Activated T-helper 17 cell treated with anti-CD3 and anti-CD28 coated beads, Interleukin-2, amount 50 U/mL, for 72 hours (primary cell): ENCODE results near the gene KIAA1671. TPM values are rescaled to one million over a fixed set of nuclear protein-coding genes. Genes with fewer than 3 reads are reported as not detected.

Experiments
- ATAC-seq: fragments of 150-1000 bp; cut with Tn5 transposase; replicated peaks from 2 replicates; pipeline ENCODE4 v1.10.0; 2021; ENCODE audit warnings: mild to moderate bottlenecking, moderate library complexity
- H3K27ac Mint-ChIP-seq: one replicate; pipeline ENCODE4 v1.8.0; 2022; ENCODE audit warnings: mixed read lengths
- H3K27me3 Mint-ChIP-seq: one replicate; pipeline ENCODE4 v1.8.0; 2022; ENCODE audit warnings: mixed read lengths
- H3K36me3 Mint-ChIP-seq: one replicate; pipeline ENCODE4 v1.8.0; 2022; ENCODE audit warnings: low read depth, mild to moderate bottlenecking, mixed read lengths
- H3K4me1 Mint-ChIP-seq: one replicate; pipeline ENCODE4 v1.8.0; 2022; ENCODE audit warnings: mixed read lengths
- H3K4me3 Mint-ChIP-seq: one replicate; pipeline ENCODE4 v1.8.0; 2022; ENCODE audit warnings: mild to moderate bottlenecking, mixed read lengths
- H3K9me3 Mint-ChIP-seq: one replicate; pipeline ENCODE4 v1.8.0; 2022; ENCODE audit warnings: mixed read lengths
- total RNA-seq, 2 donors: library from RNA; stranded (reverse); gene quantifications; one replicate each; pipeline ENCODE4 v1.2.3, GENCODE V29; 2022

KIAA1671 gene
- total RNA-seq, 2 donors from 2014 or later = 5.9 to 6.0 TPM

DNA sequence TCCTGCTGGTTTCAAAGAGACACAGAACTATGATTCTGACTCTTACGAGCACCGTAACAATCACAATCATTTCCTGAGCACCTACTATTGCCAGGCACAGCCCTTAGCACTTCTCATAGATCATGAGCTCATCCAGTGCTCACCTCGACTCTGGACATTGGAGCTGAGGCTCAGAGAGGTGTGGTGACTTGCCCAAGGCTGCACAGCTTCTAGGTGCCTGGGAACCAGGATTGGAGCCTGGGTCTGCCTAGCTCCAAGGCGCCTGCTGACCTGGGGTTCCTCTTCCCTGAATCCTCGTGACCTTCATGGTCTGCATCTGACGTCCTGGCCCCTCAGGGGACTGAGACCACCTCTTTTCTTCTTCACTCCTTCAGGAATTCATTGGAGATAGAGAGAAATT, 196.5 kb downstream of the KIAA1671 start:
- no peaks in the 10 kb centered on the region for H3K4me1 Mint-ChIP-seq
- no peaks in the 10 kb centered on the region for H3K27me3 Mint-ChIP-seq
- no peaks in the 10 kb centered on the region for H3K36me3 Mint-ChIP-seq
- H3K9me3 Mint-ChIP-seq = no peaks in the 10 kb centered on the region
- ATAC-seq = no peak
- no peak overlapping the region for H3K27ac Mint-ChIP-seq
- no peak overlapping the region for H3K4me3 Mint-ChIP-seq

DNA sequence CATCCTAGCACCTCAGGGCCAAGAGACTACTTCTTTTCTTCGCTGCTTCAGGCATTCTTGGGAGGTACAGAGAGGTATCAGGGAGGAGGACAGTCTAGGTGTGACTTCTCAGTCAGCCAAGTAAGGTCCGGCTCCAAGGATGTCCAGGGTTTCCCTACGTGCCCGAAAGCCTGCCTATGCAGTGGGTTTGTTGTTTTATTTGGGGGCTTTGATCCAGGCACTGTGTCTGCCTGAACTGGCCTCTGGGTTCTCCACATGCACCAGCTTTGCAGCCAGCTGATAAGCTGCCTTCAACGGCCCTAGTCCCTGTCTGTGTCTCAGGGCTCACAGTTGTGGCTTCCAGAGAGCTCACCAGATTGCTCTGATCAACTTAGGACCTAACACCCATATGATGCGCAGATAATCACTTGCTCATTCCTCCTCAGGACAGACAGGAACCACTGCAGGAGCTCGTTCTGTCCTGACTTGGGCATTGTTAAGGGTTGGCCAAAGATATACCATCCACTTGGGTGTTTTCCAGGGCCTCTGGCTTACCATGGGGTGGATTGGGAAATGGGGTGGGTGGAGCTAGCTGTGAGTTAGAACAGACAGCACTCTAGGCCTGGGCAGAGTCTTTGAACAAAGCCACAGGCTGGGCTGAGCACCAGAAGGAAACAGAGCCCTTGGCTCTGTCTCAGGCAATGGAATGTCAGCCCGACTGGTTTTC, 201.6 kb downstream of the KIAA1671 start:
- no peaks in the 10 kb centered on the region for H3K4me1 Mint-ChIP-seq
- no peaks in the 10 kb centered on the region for H3K27me3 Mint-ChIP-seq
- H3K4me3 Mint-ChIP-seq = no peak overlapping the region
- no peaks in the 10 kb centered on the region for H3K36me3 Mint-ChIP-seq
- ATAC-seq = no peak
- H3K27ac Mint-ChIP-seq = no peak overlapping the region
- H3K9me3 Mint-ChIP-seq = no peaks in the 10 kb centered on the region

DNA sequence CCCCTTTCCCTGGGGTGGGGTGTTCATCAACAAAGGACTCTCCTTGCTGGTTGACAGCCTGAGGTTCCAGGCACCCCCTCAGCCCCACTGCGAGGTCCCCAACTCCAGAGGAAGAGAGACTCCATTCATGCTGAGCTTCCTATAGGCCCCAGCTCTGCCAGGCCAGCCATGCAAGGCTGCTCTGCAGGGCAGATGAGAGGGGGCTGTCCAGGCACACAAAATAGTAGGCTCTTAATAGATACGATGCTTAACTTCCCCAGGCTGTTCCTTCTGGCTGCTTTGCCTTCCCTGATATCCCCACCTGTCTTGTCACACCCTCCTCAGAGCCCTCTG, 202.1 kb downstream of the KIAA1671 start:
- Mint-ChIP-seq H3K4me1 (no peaks in the 10 kb centered on the region), H3K36me3 (no peaks in the 10 kb centered on the region), H3K9me3 (no peaks in the 10 kb centered on the region), H3K4me3 (no peak overlapping the region), H3K27ac (no peak overlapping the region), H3K27me3 (no peaks in the 10 kb centered on the region)
- ATAC-seq = no peak

DNA sequence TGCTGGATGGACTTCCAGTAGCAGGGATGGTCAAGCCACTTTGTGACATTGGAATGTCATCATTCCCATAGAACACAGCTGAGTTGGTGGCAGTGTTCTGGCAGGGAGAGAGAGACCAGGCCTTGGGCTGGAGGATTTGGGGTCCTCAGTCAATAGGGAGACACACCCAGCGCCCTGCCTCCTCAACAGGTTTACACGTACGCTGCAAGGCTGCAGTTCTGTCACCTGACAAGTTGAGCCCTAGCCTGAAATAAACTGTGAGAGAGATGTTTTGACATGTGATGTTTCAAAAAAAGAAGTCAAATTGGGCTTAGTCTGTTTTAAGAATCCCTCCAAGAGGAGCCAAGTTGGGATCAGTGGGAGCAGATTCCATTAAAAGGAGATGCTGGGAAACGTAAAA, 204.2 kb downstream of the KIAA1671 start:
- Mint-ChIP-seq H3K4me1 (no peaks in the 10 kb centered on the region), H3K9me3 (no peaks in the 10 kb centered on the region), H3K27ac (no peak overlapping the region), H3K36me3 (no peaks in the 10 kb centered on the region), H3K27me3 (no peaks in the 10 kb centered on the region), H3K4me3 (no peak overlapping the region)
- no peak for ATAC-seq

DNA sequence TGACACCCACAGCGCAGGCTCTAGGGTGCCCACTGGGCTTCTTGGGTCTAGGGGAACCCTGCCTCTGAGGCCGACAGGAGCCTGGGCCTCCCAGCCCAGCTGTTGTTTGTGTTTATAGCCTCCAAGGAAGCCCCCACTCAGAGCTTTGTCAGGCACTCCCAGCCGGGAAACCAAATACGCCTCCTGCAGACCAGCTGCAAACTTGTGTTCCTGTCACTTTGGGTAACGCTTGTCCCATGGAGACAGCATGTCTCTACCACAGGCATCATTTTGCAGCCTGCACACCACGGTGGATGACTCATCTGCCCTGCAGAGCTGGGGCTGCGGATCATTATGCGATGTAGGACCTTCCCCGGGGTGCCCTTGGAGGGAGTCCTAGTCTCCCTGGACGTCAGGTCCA, 206.5 kb downstream of the KIAA1671 start:
- Mint-ChIP-seq H3K9me3 (no peaks in the 10 kb centered on the region), H3K4me1 (no peaks in the 10 kb centered on the region), H3K27ac (no peak overlapping the region), H3K36me3 (no peaks in the 10 kb centered on the region), H3K27me3 (no peaks in the 10 kb centered on the region), H3K4me3 (no peak overlapping the region)
- ATAC-seq = no peak

DNA sequence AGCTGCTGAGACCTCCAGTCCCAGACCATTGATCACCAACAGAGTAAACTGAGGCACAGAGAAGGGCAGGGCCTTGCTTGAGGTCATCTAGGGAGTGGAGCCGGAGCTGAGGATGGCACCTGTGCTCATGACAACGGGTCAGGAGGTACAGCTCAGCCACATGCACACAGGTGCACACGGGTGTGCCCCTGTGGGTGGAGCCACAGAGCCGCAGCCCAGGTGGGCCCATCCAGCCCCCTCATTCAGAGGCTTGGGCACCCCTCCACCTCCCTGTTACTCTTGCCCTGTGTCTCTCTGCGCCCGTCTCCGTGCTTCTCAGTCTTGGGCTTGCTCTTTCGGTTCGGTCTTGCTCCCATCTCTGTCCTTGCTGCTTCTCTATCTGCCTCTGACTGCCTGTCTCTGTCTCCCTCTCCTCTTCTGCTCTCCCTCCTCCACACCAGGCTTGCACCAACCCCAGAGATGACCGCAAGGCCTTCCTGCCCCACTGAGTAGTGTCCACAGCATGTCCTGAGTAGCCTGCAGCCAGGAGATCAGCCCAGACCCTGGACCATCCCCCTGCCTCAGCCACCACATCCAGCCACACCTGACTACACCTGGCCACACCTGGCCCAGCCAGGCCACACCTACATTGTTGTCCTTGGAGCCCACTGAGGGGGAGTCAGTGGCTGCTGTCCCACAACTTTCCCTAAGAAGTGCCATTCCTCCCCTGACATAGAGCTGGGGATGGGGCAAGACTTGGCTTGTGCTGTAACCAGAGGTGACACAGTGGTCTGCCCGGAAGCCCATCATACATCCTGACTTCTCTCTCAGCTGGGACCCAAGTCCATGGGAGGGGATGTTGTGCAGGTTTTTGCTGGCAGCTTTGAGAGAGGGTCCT, 207.8 kb downstream of the KIAA1671 start:
- H3K4me1 Mint-ChIP-seq = no peaks in the 10 kb centered on the region
- H3K9me3 Mint-ChIP-seq = no peaks in the 10 kb centered on the region
- H3K36me3 Mint-ChIP-seq = no peaks in the 10 kb centered on the region
- no peaks in the 10 kb centered on the region for H3K27me3 Mint-ChIP-seq
- peak overlapping the region; percentile 75 for H3K27ac Mint-ChIP-seq
- ATAC-seq = no peak
- no peak overlapping the region for H3K4me3 Mint-ChIP-seq

DNA sequence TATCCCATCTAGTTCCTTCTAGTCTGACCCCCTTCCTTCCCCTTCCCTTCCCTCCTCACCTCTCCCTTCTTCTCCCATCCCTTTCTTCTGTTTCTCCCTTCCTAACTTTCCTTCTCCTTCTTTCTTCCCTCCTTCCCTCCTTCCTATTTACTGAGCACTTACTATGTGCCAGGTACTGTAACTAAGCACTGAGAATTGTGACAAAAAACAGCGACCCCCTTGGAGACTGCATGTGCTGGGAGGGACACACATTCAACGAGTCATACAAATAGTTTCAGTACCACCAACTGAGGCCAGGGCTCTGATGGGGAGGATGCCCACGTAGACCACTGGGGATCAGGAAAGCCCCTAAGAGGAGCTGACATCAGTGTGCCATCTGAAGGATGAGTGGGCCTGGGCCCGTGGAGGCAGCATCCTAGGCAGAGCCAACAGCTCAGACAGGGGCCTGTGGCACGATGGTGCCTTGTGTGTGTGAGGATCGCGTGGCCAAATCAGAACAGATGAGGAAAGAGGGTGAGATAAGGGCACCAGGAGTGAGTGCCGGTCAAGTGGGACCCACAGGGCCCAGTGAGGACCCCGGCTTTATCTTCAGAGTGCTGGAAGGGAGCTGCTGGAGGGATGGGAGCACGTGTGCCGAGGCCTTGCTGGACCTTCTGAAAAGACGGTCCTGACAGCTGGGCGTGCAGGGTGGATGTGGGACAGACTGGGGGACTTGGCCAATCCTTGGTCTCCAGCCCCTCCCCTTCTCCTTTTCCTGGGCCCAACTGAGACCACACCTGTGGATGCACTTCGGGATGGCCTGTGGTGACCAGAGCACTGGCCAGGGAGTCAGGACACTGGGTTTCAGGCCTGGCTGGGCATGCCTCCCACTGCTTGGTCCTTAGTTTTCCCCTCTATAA, 208.8 kb downstream of the KIAA1671 start:
- Mint-ChIP-seq H3K4me3 (no peak overlapping the region), H3K27ac (peak overlapping the region; percentile 75), H3K36me3 (no peaks in the 10 kb centered on the region), H3K27me3 (no peaks in the 10 kb centered on the region), H3K4me1 (no peaks in the 10 kb centered on the region), H3K9me3 (no peaks in the 10 kb centered on the region)
- ATAC-seq = peak; percentile 28

DNA sequence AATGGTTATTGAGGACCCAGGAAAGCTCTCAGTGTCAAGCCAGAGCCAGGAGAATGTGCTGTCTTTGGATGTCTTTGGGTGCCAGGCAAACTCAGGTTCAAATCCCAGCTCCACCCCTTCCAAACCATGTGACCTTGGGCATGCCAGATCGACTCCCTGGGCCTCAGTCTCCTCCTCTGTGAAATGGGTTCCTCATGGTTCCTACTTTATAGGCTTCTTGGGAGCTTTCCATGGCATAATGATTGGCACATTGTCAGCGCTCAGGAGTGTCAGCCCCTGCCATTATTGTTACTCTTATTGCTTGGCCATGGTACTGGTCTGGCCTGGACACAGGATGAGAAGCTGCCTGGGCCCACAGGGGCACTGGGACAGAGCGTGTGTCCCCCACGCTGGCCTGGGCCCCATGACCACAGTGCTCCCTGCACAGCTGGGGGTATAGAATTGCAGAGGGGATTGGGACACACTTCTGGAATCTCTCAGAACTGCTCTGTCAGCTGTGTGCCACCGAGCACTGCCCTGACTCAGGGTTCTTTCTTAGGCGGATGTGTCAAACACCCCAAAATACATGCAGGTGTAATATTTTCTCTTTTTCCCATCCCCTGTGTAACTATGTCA, 209.5 kb downstream of the KIAA1671 start:
- no peaks in the 10 kb centered on the region for H3K4me1 Mint-ChIP-seq
- peak overlapping the region; percentile 25 for H3K27ac Mint-ChIP-seq
- H3K9me3 Mint-ChIP-seq = no peaks in the 10 kb centered on the region
- H3K36me3 Mint-ChIP-seq = no peaks in the 10 kb centered on the region
- no peaks in the 10 kb centered on the region for H3K27me3 Mint-ChIP-seq
- ATAC-seq = no peak
- H3K4me3 Mint-ChIP-seq = no peak overlapping the region

DNA sequence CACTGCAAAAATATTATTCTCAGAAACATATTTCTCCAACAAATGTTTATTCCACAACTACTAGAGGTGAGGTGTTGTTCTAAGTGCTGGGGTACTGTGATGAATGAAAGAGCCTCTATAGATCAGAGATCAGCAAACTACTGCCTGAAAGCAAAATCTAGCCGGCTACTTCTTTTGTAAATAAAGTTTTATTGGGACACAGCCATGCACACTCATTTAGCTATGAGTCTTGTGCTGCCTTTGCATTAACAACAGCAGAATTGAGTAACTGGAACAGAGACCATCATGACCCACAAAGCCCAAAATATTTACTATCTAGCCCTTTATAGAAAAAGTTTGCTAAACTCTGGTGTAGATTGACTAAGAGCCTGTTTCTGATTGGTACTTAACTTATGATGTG, 210.0 kb downstream of the KIAA1671 start:
- H3K36me3 Mint-ChIP-seq = no peaks in the 10 kb centered on the region
- no peak overlapping the region for H3K4me3 Mint-ChIP-seq
- peak overlapping the region; percentile 25 for H3K27ac Mint-ChIP-seq
- no peaks in the 10 kb centered on the region for H3K9me3 Mint-ChIP-seq
- ATAC-seq = no peak
- no peaks in the 10 kb centered on the region for H3K4me1 Mint-ChIP-seq
- H3K27me3 Mint-ChIP-seq = no peaks in the 10 kb centered on the region

DNA sequence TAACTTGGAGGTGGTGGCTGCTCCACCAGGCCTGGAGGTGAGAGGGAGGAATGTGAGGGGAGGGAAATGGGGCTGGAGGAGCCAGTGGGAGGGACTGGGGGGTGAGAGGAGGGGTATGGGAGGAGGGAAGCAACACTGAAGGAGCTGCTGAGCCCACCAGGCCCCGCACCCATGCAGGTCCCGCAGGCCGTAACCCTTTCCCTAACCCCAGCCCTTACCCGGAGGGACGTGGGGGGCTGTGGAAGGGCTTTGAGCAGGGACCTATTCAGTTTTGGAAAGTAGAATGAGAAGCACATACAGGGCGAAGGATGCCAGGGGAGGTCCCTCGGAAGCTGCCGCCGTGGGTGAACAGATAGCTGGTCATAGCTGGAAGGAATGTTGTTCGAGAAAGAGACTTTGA, 213.3 kb downstream of the KIAA1671 start:
- no peaks in the 10 kb centered on the region for H3K27me3 Mint-ChIP-seq

DNA sequence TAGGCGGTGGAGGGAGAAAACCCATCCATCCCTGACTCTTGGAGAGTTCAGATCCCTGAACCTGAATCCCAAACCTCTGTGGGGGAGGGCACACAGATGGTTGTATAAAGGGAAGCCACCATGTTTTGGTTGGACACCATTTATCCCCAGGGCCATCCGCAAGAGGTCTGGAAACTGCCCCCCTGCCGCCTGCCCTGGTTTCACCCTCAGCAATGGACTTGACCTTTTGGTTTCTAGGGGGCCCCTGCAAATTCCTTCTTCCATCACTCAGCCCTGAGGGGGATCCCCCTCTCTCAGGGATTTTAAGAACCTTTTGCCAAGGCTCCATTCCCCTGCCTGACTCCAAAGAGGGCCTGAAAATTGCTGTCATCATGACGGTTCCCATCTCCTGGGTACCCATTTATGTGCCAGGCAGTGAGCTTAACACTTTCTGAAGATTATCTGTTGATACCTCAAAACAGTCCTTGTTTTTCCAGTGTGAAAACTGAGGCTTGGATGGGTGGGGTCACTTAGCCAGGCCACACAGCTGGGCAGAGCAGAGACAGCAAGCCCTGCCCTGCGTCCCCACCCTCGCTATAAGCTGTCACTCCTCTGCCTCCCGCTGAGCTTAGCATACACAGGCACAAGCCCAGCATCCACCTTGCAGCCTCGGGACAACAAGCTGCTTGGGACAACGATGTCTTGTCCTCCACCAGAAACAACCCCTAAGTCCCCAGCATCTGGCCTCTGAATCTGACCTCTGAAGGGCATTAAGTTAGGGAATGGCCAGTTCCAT, 213.9 kb downstream of the KIAA1671 start:
- no peaks in the 10 kb centered on the region for H3K27me3 Mint-ChIP-seq
- H3K36me3 Mint-ChIP-seq = no peaks in the 10 kb centered on the region
- H3K27ac Mint-ChIP-seq = no peak overlapping the region
- H3K9me3 Mint-ChIP-seq = no peaks in the 10 kb centered on the region
- no peaks in the 10 kb centered on the region for H3K4me1 Mint-ChIP-seq
- ATAC-seq = no peak
- no peak overlapping the region for H3K4me3 Mint-ChIP-seq

More for the DNA sequence above, 213.3 kb downstream of the KIAA1671 start:
- no peak for ATAC-seq
- no peak overlapping the region for H3K4me3 Mint-ChIP-seq
- H3K9me3 Mint-ChIP-seq = no peaks in the 10 kb centered on the region
- no peaks in the 10 kb centered on the region for H3K4me1 Mint-ChIP-seq
- peak overlapping the region; percentile 30 for H3K27ac Mint-ChIP-seq
- H3K36me3 Mint-ChIP-seq = no peaks in the 10 kb centered on the region

DNA sequence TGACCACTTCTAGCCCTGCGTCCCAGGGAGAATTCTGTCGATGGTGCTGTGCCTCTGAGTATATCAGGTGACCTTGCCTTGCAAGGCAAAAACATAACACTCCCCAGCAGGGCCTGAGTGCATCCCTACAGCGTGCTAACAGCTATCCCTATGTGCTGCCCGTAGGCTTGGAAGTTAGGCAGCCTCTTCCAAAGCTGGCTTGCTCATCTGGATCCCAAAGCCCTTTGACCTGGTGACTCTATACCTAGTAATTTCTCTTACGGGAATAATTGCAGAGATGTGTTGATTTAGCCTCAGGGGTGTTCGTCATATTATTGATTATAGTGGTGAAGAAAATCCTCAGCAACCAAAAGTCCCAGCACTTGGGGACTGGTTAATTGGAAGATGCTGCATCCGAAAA, 214.6 kb downstream of the KIAA1671 start:
- Mint-ChIP-seq H3K27me3 (no peaks in the 10 kb centered on the region), H3K36me3 (no peaks in the 10 kb centered on the region), H3K4me1 (no peaks in the 10 kb centered on the region), H3K4me3 (no peak overlapping the region), H3K27ac (no peak overlapping the region), H3K9me3 (no peaks in the 10 kb centered on the region)
- ATAC-seq = no peak

DNA sequence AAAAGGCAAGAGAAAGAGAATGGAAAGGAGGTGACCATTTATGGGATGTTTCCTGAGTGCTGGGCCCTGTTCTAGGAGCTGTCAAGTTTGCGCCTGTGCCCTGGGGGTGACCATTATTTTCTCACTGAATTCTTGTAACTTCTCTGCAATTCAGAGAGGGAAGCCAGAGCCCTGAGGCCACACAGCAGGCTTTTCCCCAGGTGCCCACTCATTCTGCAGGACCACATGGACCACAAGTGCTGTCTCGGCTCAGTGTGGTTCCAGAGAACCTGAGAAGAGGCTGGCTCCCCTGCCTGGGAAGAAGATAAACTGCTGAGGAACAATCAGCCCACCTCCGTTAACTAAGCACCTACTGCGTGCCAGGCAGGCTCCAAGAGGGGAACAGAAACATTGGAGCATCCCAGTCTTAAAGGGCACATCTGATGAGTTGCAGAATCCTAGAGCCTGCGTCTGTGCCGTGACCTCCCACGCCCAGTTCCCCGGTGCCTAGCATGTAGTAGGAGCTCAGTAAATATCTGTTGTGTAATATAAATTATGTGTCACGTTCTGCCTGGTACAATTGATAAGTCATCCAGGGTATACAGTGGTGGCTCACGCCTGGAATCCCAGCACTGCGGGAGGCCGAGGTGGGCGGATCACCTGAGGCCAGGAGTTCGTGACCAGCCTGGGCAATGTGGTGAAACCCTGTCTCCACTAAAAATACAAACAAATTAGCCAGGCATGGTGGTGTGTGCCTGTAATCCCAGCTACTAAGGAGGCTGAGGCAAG, 215.5 kb downstream of the KIAA1671 start:
- H3K36me3 Mint-ChIP-seq = no peaks in the 10 kb centered on the region
- H3K27ac Mint-ChIP-seq = no peak overlapping the region
- no peak overlapping the region for H3K4me3 Mint-ChIP-seq
- H3K4me1 Mint-ChIP-seq = no peaks in the 10 kb centered on the region
- H3K27me3 Mint-ChIP-seq = no peaks in the 10 kb centered on the region
- H3K9me3 Mint-ChIP-seq = no peaks in the 10 kb centered on the region
- ATAC-seq = no peak
